CD4-positive, alpha-beta T cell treated with Interleukin-10 for 1 hour (primary cell): ENCODE data around the gene IPO13.

ENCODE experiments used
- DNase-seq: peaks from one replicate; pipeline ENCODE4 v3.0.0-alpha.2; 2020

Gene IPO13

GRCh38 chr1:43951021-43951985 lies 4.6 kb downstream of the IPO13 start:
- DNase-seq, result no peak

GRCh38 chr1:43952731-43953346 lies 6.1 kb downstream of the IPO13 start:
- no peak for DNase-seq

- DNase-seq, result no peak
These were observed 6.6 kb downstream of the IPO13 start for GRCh38 chr1:43953361-43953760.

- DNase-seq, result no peak
These were observed 7.3 kb downstream of the IPO13 start for GRCh38 chr1:43954036-43954435.

GRCh38 chr1:43956234-43956633 lies 9.5 kb downstream of the IPO13 start:
- DNase-seq, result no peak

GRCh38 chr1:43957407-43958040 lies 10.8 kb downstream of the IPO13 start:
- DNase-seq, result no peak

- DNase-seq, result no peak
These were observed 11.9 kb downstream of the IPO13 start for GRCh38 chr1:43958351-43959255.

- DNase-seq, result no peak
These were observed 14.0 kb downstream of the IPO13 start for GRCh38 chr1:43960798-43961197.

- no peak for DNase-seq
These were observed 14.9 kb downstream of the IPO13 start for GRCh38 chr1:43961692-43962091.

- DNase-seq, result no peak
These were observed 15.6 kb downstream of the IPO13 start for GRCh38 chr1:43962324-43962723.

GRCh38 chr1:43963006-43963405 lies 16.3 kb downstream of the IPO13 start:
- no peak for DNase-seq

- no peak for DNase-seq
These were observed 17.1 kb downstream of the IPO13 start for GRCh38 chr1:43963890-43964289.

GRCh38 chr1:43965316-43965715 lies 18.6 kb downstream of the IPO13 start:
- no peak for DNase-seq

- no peak for DNase-seq
These were observed 21.7 kb downstream of the IPO13 start for GRCh38 chr1:43968348-43968948.

- DNase-seq, result no peak
These were observed 22.6 kb downstream of the IPO13 start for GRCh38 chr1:43969416-43969745.

GRCh38 chr1:43969746-43970466 lies 23.2 kb downstream of the IPO13 start, which contains the start of gene DPH2:
DPH2 (plus strand) TSS chr1:43970010; CDS start chr1:43970176, 166 bp downstream.
- DNase-seq, result peak; percentile 96

- DNase-seq, result no peak
These were observed 23.8 kb downstream of the IPO13 start for GRCh38 chr1:43970502-43970901.

- no peak for DNase-seq
These were observed 24.2 kb downstream of the IPO13 start for GRCh38 chr1:43970911-43971310.

- no peak for DNase-seq
These were observed 24.7 kb downstream of the IPO13 start for GRCh38 chr1:43971336-43971980.

GRCh38 chr1:43973981-43974442 lies 27.3 kb downstream of the IPO13 start:
- DNase-seq, result no peak
